ENCODE measurements around the gene ASIC3. TPM values are rescaled to one million over a fixed set of nuclear protein-coding genes. Genes with fewer than 3 reads are reported as not detected.
A peak's percentile ranks its signal among the peaks of the same experiment; 100 is the strongest.

ASIC3 gene
- polyA plus RNA-seq, 1 donor (not counting 4 experiments of a cell fraction or from before 2014, with no cell fraction given) = 0.35 TPM

DNA sequence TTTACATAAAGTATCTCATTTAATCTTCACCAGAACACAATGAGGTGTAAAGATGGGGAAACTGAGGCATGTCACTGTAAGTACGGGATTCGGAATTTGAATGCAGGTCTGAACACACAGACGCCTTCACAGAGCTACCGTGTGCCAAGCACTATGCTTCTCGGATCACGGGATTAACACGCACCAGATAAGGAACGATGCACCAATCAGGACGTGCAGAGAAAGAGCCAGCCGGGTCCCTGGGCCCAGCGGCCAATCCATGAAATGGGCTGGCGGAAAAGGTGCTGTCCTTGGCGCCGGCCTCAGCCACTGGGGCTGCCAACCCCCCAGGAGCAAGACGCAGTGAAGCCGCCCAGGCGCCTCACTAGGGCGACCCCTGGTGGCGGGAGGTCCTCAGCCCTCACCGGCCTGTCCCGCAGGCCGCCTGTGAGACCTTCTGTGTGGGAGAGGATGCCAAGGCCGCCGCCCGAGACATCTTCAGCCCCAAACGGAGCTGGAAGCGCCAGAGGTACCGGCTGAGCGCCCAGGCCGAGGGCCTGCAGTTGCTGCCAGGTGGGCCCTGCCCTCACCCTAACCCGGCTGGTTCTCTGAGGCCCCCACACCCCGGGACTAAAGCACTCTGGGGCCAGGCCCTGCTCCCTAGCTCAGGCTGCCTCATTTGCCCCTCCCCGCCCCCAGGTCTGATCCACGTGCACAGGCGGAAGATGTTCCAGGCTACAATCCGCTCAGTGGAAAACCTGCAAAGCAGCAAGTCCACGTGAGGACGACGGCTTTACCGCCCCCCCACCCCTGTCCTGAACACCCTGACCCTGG is 39.6 kb upstream of the ASIC3 start:
- TF ChIP-seq EZH2 (IDR thresholded peaks at IDR 0.05; ENCODE audit: low read length) (no peak), CTCF (optimal IDR thresholded peaks at IDR 0.05 in 1 of 3, IDR thresholded peaks at IDR 0.05 in 1 of 3, conservative IDR thresholded peaks at IDR 0.05 in 1 of 3; ENCODE audit: extremely low read depth in 1 of 3, insufficient read depth in 2 of 3, low read length in 3 of 3) (peak; percentile 63 to 93 (median 79))
- Histone ChIP-seq H3K9ac (ENCODE audit: control insufficient read depth, extremely low read depth, insufficient read depth, low read length) (peak overlapping the region; percentile 33), H3K4me3 (ENCODE audit: control insufficient read depth in 2 of 3, extremely low read depth in 1 of 3, insufficient read depth in 2 of 3, low read depth in 1 of 3, low read length in 3 of 3) (peak overlapping the region in 1 of 3 experiments; percentile 59), H3K4me2 (ENCODE audit: control insufficient read depth, extremely low read depth, insufficient read depth, low read depth, low read length) (peak overlapping the region; percentile 60), H3K36me3 (ENCODE audit: control insufficient read depth in 2 of 2, extremely low read depth in 1 of 2, insufficient read depth in 2 of 2, low read length in 2 of 2) (no peaks in the 10 kb centered on the region), H3K9me1 (ENCODE audit: control insufficient read depth, extremely low read depth, insufficient read depth, low read length) (no peaks in the 10 kb centered on the region), H3K27ac (ENCODE audit: control insufficient read depth, insufficient read depth, low read length) (no peak overlapping the region), H3K9me3 (ENCODE audit: control insufficient read depth, low read depth, low read length) (no peaks in the 10 kb centered on the region), H2AFZ (ENCODE audit: control insufficient read depth, low read length) (peak overlapping the region; percentile 62), H3K27me3 (ENCODE audit: control insufficient read depth, extremely low read depth, insufficient read depth, low read length) (peaks cover 35% of the 10 kb centered on the region), H4K20me1 (ENCODE audit: control insufficient read depth, extremely low read depth, insufficient read depth, low read length) (no peaks in the 10 kb centered on the region), H3K4me1 (ENCODE audit: control insufficient read depth, extremely low read depth, insufficient read depth, low read length) (peaks cover 9% of the 10 kb centered on the region), H3K79me2 (ENCODE audit: control insufficient read depth, insufficient read depth, low read length) (no peaks in the 10 kb centered on the region)
- dilution Hi-C loops (cut with MboI; ENCODE audit: extremely low pct_ligation_motif_present, low sequenced_read_pairs) = no loop called here
- no peak for DNase-seq (ENCODE audit: low read depth, low spot score)
- no peak for FAIRE-seq

- dilution Hi-C loops (cut with MboI; ENCODE audit: extremely low pct_ligation_motif_present, low sequenced_read_pairs) = no loop called here
- H3K4me1 ChIP-seq (ENCODE audit: control insufficient read depth, extremely low read depth, insufficient read depth, low read length) = peaks cover 12% of the 10 kb centered on the region
- H3K4me3 ChIP-seq (ENCODE audit: control insufficient read depth in 2 of 3, extremely low read depth in 1 of 3, insufficient read depth in 2 of 3, low read depth in 1 of 3, low read length in 3 of 3) = no peak overlapping the region
- TF ChIP-seq CTCF (optimal IDR thresholded peaks at IDR 0.05 in 1 of 3, IDR thresholded peaks at IDR 0.05 in 1 of 3, conservative IDR thresholded peaks at IDR 0.05 in 1 of 3; ENCODE audit: extremely low read depth in 1 of 3, insufficient read depth in 2 of 3, low read length in 3 of 3) = no peak
- no peak for TF ChIP-seq EZH2 (IDR thresholded peaks at IDR 0.05; ENCODE audit: low read length)
- no peaks in the 10 kb centered on the region for H3K9me1 ChIP-seq (ENCODE audit: control insufficient read depth, extremely low read depth, insufficient read depth, low read length)
- no peaks in the 10 kb centered on the region for H3K36me3 ChIP-seq (ENCODE audit: control insufficient read depth in 2 of 2, extremely low read depth in 1 of 2, insufficient read depth in 2 of 2, low read length in 2 of 2)
- H3K9ac ChIP-seq (ENCODE audit: control insufficient read depth, extremely low read depth, insufficient read depth, low read length) = no peak overlapping the region
- no peak overlapping the region for H3K27ac ChIP-seq (ENCODE audit: control insufficient read depth, insufficient read depth, low read length)
- no peak overlapping the region for H2AFZ ChIP-seq (ENCODE audit: control insufficient read depth, low read length)
- no peak for FAIRE-seq
- no peak overlapping the region for H3K4me2 ChIP-seq (ENCODE audit: control insufficient read depth, extremely low read depth, insufficient read depth, low read depth, low read length)
- H3K9me3 ChIP-seq (ENCODE audit: control insufficient read depth, low read depth, low read length) = no peaks in the 10 kb centered on the region
- no peak for DNase-seq (ENCODE audit: low read depth, low spot score)
- no peaks in the 10 kb centered on the region for H4K20me1 ChIP-seq (ENCODE audit: control insufficient read depth, extremely low read depth, insufficient read depth, low read length)
- no peaks in the 10 kb centered on the region for H3K79me2 ChIP-seq (ENCODE audit: control insufficient read depth, insufficient read depth, low read length)
- peaks cover 40% of the 10 kb centered on the region for H3K27me3 ChIP-seq (ENCODE audit: control insufficient read depth, extremely low read depth, insufficient read depth, low read length)
Measured at GRCh38 chr7:151009327-151010036, 38.8 kb upstream of the ASIC3 start.
